CD4-positive, alpha-beta T cell treated with Interferon alpha-2 for 1 hour (primary cell): ENCODE data around the gene COL19A1.
A peak's percentile ranks its signal among the peaks of the same experiment; 100 is the strongest.

Experiments used
- DNase-seq, 2 donors: peaks; one replicate each; pipeline ENCODE4 v3.0.0-alpha.2; 2020 to 2022

The COL19A1 gene

GRCh38 chr6:70062010-70062409, 195.7 kb downstream of the COL19A1 start:
- DNase-seq, result no peak

GRCh38 chr6:70072540-70073179, 206.3 kb downstream of the COL19A1 start:
- no peak for DNase-seq

DNA sequence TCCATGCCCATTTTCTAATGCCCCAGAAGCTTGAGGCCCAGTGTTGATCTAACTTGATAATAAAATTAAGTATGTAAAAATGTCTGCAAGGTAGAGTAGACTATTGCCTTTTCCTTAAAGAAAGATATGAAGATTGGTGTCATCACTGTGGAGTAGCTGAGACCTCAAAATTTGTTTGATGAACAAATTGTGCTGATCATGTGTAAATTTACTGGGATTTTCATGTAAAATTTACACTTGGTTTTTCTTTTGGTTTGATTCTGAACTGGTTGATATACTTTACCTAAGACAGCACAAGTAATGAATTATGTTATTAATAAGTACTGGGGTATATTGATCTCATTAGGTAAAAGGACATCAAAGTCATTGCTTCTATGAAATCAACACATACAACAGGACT, 207.3 kb downstream of the COL19A1 start:
- DNase-seq, result no peak

- DNase-seq, result no peak
These were observed 212.9 kb downstream of the COL19A1 start for GRCh38 chr6:70079241-70079640.

GRCh38 chr6:70080443-70081070, 214.2 kb downstream of the COL19A1 start:
- DNase-seq, result no peak

DNA sequence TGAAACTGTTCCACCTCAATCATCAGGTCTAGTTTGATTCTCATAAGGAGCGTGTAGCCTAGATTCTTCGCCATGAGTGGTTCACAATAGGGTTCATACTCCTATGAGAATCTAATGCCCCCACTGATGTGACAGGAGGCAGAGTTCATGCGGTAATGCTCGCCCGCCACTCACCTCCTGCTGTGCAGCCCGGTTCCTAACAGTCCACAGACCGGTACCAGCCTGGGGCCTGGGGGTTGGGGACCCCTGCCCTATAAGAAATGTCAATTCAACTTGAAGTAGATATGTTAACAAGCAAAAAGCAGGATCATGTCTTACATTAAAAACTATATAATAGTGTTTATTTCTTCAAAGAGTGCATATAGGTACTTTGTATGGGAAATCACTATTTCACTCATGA, 216.5 kb downstream of the COL19A1 start:
- DNase-seq, result no peak

GRCh38 chr6:70086806-70087205, 220.4 kb downstream of the COL19A1 start:
- no peak for DNase-seq

GRCh38 chr6:70094156-70094555, 227.8 kb downstream of the COL19A1 start:
- DNase-seq, result no peak

GRCh38 chr6:70099732-70100131, 233.4 kb downstream of the COL19A1 start:
- DNase-seq, result no peak

DNA sequence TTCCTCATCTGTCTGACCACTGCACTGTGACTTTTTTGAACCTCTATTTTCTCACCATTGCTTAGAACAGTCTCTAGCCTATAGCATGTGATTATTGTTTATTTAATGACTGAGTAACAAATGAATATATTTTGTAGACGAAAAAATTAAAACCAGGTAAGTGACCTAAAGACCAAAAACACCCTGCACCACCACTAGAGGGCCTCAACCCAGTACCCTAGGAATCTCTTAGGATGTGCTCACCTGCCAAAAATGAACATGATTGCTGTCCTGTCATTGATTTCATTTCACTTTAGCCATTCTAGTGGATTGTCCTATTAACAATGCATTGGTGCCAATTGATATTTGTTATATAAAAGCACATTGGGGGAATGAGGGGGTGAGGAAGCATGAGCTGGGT, 237.4 kb downstream of the COL19A1 start:
- no peak for DNase-seq

DNA sequence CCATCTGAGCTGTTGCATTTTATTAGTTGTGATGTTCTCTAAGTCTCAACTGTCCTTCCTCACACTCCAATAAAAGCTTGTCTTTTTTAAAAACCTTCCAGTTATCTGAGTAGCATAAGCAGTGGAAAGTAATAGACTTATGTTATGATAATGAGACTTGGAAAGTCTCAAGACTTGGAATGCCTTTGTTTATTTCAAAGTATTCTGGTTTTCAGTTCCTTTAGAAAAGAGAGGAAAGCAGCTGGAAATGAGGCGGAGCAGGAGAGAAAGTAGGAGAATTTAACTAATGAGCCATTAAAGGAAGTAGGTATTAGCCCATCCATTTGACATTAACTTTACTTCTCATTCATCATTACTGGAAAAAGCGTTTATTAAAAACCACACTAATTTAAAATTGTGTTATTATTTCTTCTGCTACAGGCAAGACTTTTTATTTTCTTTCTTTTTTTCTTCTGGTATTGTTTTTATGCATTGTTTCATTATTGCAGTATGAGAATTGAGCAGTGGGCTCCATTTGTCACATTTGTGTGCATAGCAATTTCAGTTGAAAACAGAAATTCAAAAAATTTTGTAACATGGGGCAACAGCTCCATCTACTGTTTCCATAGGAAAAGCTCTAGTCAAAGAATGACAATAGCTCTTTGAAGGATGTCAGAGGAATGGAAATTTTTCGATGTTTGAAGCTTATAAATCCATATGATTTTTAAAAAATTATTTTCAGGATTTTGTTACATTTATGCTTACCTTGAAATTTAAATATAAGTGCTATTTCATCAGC, 241.7 kb downstream of the COL19A1 start:
- DNase-seq, result peak in 1 of 2 donors; percentile 45

DNA sequence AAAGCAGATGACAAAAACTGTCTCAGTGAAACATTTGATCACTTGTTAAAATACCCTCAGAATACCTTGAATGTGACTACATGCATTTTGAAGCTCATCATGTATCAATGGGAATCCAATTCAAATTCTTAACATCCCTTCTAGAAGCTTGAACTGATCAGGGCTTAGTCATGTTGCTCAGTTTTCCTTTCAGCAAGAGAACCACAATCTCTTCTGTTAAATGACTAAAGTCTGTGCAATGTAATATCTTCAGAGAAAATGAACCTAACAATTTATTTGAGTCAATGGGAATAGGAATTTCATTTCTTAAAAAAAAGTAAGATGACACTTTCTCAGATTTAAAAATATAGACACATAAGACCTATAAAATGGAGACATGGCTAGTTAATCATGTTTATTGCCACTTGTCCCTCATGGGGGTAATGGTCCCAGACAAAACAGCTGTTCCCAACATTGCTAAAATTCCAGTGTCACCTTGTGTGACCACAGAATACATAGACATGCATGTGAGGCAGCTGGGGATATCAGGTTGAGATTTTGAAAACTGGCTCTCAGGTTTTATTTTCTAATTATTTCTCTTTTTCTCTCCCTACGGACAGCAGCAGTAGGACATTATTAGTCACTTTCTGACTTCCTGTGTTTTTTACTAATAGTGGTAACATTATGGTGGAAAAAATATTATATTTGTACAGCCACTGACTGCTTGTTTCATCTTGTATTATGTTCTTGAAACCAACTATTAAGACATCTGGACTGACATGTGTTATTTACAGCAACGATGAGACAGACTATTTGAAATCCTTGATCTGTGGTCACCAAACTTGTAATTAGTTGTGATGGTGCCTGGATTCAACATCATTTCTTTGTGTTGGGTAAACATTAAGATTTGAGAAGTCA, 244.0 kb downstream of the COL19A1 start:
- DNase-seq, result no peak

DNA sequence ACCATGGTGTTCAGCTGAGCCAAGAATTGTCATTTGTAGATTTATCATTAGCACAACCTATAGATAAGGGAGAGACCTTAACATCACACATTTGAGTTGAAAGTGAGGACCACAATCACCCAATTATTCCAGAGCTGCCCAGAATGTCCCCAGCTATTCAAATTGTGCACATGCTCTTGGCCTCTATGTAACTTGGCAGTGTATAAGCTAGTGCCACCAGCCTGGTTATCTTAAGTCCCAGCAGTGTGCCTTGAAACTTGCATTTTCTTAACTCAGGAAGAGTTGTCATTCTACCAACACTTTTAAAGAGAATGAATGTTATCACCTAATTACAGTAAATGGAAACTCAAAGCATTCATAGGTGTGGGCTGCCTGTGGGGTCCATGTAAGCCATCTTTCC, 245.4 kb downstream of the COL19A1 start:
- no peak for DNase-seq

GRCh38 chr6:70112716-70113115, 246.4 kb downstream of the COL19A1 start:
- DNase-seq, result no peak

DNA sequence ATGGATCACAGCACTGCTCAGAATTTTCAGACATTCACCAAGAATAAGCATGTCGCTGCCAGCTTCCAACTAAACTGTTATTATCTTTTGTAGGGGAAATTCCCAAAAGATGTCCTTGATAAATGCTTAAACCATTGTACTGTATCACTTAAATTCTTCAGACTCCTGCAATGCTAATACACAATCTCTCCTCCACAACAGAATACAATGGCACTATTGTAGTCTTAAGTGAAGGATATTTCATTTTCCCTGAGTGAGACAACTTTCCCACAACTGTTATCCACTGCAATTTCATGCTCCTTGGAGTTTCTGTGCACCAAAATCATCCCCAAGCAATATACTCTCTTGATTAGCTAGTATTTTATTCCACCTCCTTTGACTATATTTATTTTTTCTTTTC, 246.8 kb downstream of the COL19A1 start:
- DNase-seq, result no peak

DNA sequence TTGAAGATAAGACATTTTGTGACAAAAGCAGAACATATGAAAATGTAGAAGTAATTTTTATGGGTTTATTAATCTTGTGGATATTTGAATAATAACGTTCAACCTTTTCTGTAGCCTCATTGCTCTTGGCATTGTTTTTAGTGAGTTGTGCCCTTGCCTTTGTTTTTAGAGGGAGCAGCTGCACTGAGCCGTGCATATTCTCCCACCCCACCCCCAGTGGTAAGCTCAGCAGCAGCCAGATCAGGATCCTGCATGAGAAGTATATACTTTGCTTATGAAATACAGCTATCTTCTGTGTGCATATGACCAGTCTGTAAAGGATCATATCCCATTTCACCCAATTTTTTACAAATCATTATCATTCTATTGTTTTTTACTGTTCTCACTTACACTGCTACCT, 252.3 kb downstream of the COL19A1 start:
- DNase-seq, result no peak

DNA sequence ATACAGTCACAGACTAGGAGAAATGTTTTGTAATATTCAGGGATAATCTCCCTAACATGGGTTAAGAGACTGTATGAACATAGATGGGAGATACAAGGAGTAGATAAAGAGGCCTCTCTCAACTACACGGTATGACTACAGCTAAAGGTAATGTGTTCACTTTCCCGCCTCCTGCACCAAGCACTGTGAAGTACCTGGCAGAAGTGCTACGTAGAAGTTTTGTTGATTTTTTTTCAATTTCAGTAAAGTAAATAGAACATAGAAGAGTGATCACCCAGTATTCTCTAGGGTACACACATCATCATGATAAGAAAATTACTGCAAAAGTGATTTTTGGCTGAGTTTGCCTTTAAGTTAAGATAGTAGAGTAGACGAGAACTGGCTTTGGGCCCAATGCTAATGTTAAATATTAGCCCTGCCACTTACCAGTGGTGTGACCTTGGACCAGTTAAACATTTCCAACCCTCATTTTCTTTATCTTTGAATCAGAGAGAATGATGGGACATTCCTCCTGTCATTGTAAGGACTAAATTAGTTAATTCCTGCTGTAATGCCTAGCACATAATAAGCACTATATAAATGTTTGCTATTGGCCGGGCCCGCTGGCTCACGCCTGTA, 253.0 kb downstream of the COL19A1 start:
- DNase-seq, result no peak

DNA sequence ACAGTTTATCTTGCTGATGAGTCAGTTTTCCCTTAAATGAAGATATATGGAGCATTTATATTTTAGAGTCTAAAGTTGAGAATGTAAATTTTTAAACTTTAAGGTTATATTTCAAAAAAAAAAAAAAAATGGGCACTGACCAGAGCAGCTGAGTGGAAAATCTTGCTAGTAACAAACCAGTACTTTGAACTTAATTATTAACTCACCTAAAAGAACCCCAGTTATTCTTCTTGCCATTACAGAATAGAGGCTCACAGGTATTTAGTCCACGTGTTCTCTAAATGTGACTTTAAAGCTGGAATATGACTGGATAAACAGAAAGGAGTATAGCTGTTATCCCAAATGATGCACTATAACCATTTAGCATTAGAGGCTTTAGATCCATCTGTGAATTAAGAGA, 258.1 kb downstream of the COL19A1 start:
- DNase-seq, result no peak

DNA sequence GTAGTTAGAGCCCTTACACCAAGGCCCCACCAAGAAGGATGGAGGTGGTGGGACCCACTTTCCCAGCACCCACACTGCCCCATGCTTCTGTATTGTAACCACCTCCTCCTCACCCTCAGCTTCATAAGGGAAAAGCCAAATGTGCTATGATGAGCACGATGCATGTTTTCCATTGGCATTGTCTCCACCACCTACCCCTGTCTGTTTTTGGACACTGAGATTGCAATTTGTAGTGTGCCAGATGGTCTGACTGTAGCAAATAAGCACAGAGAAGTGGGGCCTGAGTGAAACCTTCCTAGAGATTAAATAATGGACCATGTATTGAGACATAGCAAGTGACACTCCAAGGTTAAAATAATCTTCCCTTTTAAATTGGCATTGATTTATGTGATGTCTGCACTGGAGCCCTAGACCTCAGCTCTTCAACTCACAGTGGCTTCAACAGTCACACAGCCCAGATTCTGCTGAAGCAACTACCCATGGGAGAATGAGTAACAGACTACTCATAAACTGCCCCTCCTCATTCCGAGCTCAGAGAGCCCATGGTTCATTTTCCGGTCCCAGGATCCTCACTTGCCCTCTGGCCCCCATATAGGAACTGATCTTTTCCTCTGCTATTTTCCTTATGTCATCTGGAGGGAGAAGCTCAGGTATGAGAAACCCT, 258.7 kb downstream of the COL19A1 start:
- no peak for DNase-seq

- DNase-seq, result no peak
These were observed 259.2 kb downstream of the COL19A1 start for GRCh38 chr6:70125602-70126001.

GRCh38 chr6:70129341-70129740, 263.0 kb downstream of the COL19A1 start:
- no peak for DNase-seq

DNA sequence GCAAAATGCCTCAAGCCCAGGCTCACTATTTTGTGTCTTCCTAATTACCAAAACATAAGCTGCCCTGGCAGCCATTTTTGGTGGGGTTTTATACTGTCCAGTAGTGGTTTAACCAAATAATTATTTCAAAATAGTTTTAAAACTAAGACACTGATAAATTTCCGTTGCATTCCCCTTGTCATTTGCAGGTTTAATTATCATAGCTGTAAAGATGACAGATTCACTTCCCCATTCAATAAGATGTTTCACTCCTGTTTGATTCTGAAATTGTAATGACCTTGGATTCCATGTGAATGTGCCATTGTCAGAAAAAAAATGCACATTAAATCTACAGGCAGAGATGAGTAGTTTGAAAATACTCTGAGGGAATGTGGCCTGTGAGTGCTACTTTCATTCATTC, 264.5 kb downstream of the COL19A1 start:
- DNase-seq, result no peak
